ENCODE measurements around the gene STX4. TPM values are rescaled to one million over a fixed set of nuclear protein-coding genes. Genes with fewer than 3 reads are reported as not detected.
A peak's percentile ranks its signal among the peaks of the same experiment; 100 is the strongest.

The STX4 gene
- total RNA-seq, 1 experiment from 2014 or later = 32.3 TPM

DNA sequence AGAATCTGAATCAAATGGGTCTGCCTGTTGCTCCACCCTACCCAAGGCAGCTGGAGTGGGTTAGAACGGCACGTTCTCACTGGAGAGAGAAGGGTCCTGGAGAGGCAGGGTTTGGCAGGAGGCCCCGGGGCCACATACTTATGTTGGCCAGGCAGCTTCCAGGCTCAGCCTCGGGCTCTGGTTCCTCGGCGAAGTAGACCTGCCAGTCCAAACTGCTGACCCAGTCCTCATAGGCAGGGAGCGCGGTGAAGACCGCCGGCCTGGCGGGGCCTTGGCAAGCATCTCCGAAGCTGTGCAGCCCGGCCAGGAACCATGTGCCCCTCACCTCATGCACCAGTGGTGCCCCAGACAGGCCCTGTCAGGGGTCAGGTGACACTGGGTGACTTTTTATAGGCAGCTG, 50.6 kb downstream of the STX4 start:
- H4K20me1 ChIP-seq (ENCODE audit: control insufficient read depth, insufficient read depth, insufficient read length) = peaks cover 4% of the 10 kb centered on the region
- H3K23me2 ChIP-seq (ENCODE audit: insufficient read length, low read depth, low read length, poor library complexity, severe bottlenecking) = no peaks in the 10 kb centered on the region
- H3K9me3 ChIP-seq (ENCODE audit: control insufficient read depth, low read depth, low read length) = no peaks in the 10 kb centered on the region
- H2BK15ac ChIP-seq (ENCODE audit: low read depth, low read length) = no peak overlapping the region
- H3K27me3 Mint-ChIP-seq (ENCODE audit: low read depth) = no peaks in the 10 kb centered on the region
- no peak overlapping the region for H3K23ac ChIP-seq (ENCODE audit: insufficient read length, low read depth, low read length)
- no peak overlapping the region for H2BK5ac ChIP-seq (ENCODE audit: insufficient read length, low read length)
- no peaks in the 10 kb centered on the region for H3K4me1 ChIP-seq (ENCODE audit: insufficient read depth, low read length)
- H3K4me1 Mint-ChIP-seq = peaks cover 0 to 3% of the 10 kb centered on the region in 2 experiments; a peak in 1 of 4 replicates
- no peak overlapping the region; a peak in 1 of 5 replicates for H3K4me3 Mint-ChIP-seq
- H2AFZ ChIP-seq (ENCODE audit: low read length) = no peak overlapping the region
- no peak overlapping the region for H3K4me2 ChIP-seq (ENCODE audit: insufficient read depth, insufficient read length, low read length)
- peaks cover 11 to 35% (median 33%) of the 10 kb centered on the region in 3 experiments; a peak in 6 of 7 replicates for H3K36me3 Mint-ChIP-seq (ENCODE audit: insufficient read depth in 1 of 3, low read depth in 3 of 3)
- WGBS (ENCODE audit: extremely low coverage, insufficient read length, low lambda C conversion rate) = no CpG with 5 or more reads among the region's 13 CpGs
- H2BK120ac ChIP-seq (ENCODE audit: low read depth, low read length, poor library complexity, severe bottlenecking) = no peak overlapping the region
- H3K27ac ChIP-seq (ENCODE audit: insufficient read length, low read depth, low read length) = no peak overlapping the region
- H3T11ph ChIP-seq (ENCODE audit: low read length) = no peak overlapping the region
- peak; percentile 20 for DNase-seq
- no peak overlapping the region; a peak in 1 of 7 replicates for H3K27ac Mint-ChIP-seq
- no peak overlapping the region for H2AK5ac ChIP-seq (ENCODE audit: insufficient read length, low read length)
- no peak overlapping the region for H3K56ac ChIP-seq (ENCODE audit: insufficient read length, low read depth, low read length)
- H3K79me1 ChIP-seq (ENCODE audit: insufficient read depth, low read depth, low read length, poor library complexity, severe bottlenecking) = no peaks in the 10 kb centered on the region
- no peaks in the 10 kb centered on the region for H3K9me3 Mint-ChIP-seq
- no peak overlapping the region for H3K14ac ChIP-seq (ENCODE audit: insufficient read depth, low read length)
- H2BK20ac ChIP-seq (ENCODE audit: low read depth, low read length, poor library complexity, severe bottlenecking) = no peak overlapping the region
- H3K27me3 ChIP-seq (ENCODE audit: insufficient read depth, low read length) = no peaks in the 10 kb centered on the region
- H3K4ac ChIP-seq (ENCODE audit: low read depth, low read length) = no peak overlapping the region
- H4K8ac ChIP-seq (replicated peaks; ENCODE audit: insufficient read length, low read depth, low read length) = no peak overlapping the region
- TF ChIP-seq, protein P1, sequence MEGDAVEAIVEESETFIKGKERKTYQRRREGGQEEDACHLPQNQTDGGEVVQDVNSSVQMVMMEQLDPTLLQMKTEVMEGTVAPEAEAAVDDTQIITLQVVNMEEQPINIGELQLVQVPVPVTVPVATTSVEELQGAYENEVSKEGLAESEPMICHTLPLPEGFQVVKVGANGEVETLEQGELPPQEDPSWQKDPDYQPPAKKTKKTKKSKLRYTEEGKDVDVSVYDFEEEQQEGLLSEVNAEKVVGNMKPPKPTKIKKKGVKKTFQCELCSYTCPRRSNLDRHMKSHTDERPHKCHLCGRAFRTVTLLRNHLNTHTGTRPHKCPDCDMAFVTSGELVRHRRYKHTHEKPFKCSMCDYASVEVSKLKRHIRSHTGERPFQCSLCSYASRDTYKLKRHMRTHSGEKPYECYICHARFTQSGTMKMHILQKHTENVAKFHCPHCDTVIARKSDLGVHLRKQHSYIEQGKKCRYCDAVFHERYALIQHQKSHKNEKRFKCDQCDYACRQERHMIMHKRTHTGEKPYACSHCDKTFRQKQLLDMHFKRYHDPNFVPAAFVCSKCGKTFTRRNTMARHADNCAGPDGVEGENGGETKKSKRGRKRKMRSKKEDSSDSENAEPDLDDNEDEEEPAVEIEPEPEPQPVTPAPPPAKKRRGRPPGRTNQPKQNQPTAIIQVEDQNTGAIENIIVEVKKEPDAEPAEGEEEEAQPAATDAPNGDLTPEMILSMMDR (conservative IDR thresholded peaks at IDR 0.05) = no peak
- no peak overlapping the region for H2BK12ac ChIP-seq (ENCODE audit: insufficient read length, low read depth, low read length)
- H3K18ac ChIP-seq (ENCODE audit: insufficient read length, low read depth, low read length) = no peak overlapping the region
- H4K5ac ChIP-seq (ENCODE audit: insufficient read length, low read depth, low read length) = no peak overlapping the region
- H3K9ac ChIP-seq (ENCODE audit: extremely low read depth, insufficient read length, low read length) = no peak overlapping the region
- no peaks in the 10 kb centered on the region for H3K79me2 ChIP-seq (ENCODE audit: insufficient read depth, low read length)
- H4K91ac ChIP-seq (ENCODE audit: insufficient read length, low read depth, low read length) = no peak overlapping the region
